CD4-positive, alpha-beta T cell treated with Interleukin-4 for 1 hour (primary cell): Measurements from ENCODE around the gene RGCC.

Experiments used
- DNase-seq, 2 donors: peaks; one replicate each; pipeline ENCODE4 v3.0.0-alpha.2; 2020 to 2022

RGCC gene

GRCh38 chr13:41520016-41520659 lies 62.8 kb downstream of the RGCC start:
- peak in 1 of 2 donors; percentile 47 for DNase-seq
